GM18520 (cell line): ENCODE data around the gene UBE2O.

Experiments
- ATAC-seq: cut with Tn5 transposase; IDR thresholded peaks from one replicate; pipeline ENCODE4 v1.9.1; 2021; ENCODE audit not compliant: unreplicated experiment

Gene UBE2O

GRCh38 chr17:76468634-76469010, 15.7 kb upstream of the UBE2O start:
- ATAC-seq, result no peak

GRCh38 chr17:76467809-76468633, 15.1 kb upstream of the UBE2O start:
- ATAC-seq, result no peak

- no peak for ATAC-seq
Observed at GRCh38 chr17:76467366-76467765, 14.4 kb upstream of the UBE2O start, which contains the start of gene AANAT. Gene AANAT (plus strand): TSS chr17:76467603. CDS start chr17:76468747, 1,144 bp downstream.

GRCh38 chr17:76466775-76467130, 13.8 kb upstream of the UBE2O start:
- no peak for ATAC-seq

GRCh38 chr17:76462556-76463290, 9.8 kb upstream of the UBE2O start:
- ATAC-seq, result no peak

GRCh38 chr17:76461765-76462555, 9.0 kb upstream of the UBE2O start:
- no peak for ATAC-seq

- no peak for ATAC-seq
Observed at GRCh38 chr17:76459674-76460073, 6.7 kb upstream of the UBE2O start.

GRCh38 chr17:76458580-76459490, 5.9 kb upstream of the UBE2O start:
- ATAC-seq, result no peak

GRCh38 chr17:76453431-76453743, 435 bp upstream of the UBE2O start:
- no peak for ATAC-seq

- peak; percentile 6 for ATAC-seq
Observed at GRCh38 chr17:76452127-76452659, 759 bp downstream of the UBE2O start.

GRCh38 chr17:76451506-76451905, 1.4 kb downstream of the UBE2O start:
- ATAC-seq, result no peak

GRCh38 chr17:76449126-76449525, 3.8 kb downstream of the UBE2O start:
- no peak for ATAC-seq

- ATAC-seq, result no peak
Observed at GRCh38 chr17:76447931-76448652, 4.9 kb downstream of the UBE2O start.

- ATAC-seq, result no peak
Observed at GRCh38 chr17:76446449-76447231, 6.3 kb downstream of the UBE2O start.

GRCh38 chr17:76445697-76446448, 7.1 kb downstream of the UBE2O start:
- ATAC-seq, result no peak

- no peak for ATAC-seq
Observed at GRCh38 chr17:76444518-76445311, 8.2 kb downstream of the UBE2O start.
